Esophagus muscularis mucosa (tissue), 4 donors: ENCODE measurements around the gene SYNDIG1L. TPM values are rescaled to one million over a fixed set of nuclear protein-coding genes. Genes with fewer than 3 reads are reported as not detected.

Experiments used
- DNase-seq: peaks from one replicate; pipeline ENCODE4 v3.0.0-alpha.2; 2017; ENCODE audit errors: extremely low spot score
- H3K27ac ChIP-seq, 4 donors: fragments of 200-600 bp; sonication (generic); replicated peaks in 1 of 4; 1 replicate in 3 of 4; 2 replicates in 1 of 4; pipeline ENCODE4 v1.5.1; 2016 to 2019; ENCODE audit warnings: mild to moderate bottlenecking in 1 of 4
- H3K27me3 ChIP-seq, 4 donors: fragments of 200-600 bp; sonication (generic); one replicate each; pipeline versions ENCODE4 v1.5.1 to v1.6.0; 2016 to 2019
- H3K36me3 ChIP-seq, 4 donors: fragments of 200-600 bp; sonication (generic); one replicate each; pipeline ENCODE4 v1.5.1; 2016 to 2019
- H3K4me1 ChIP-seq, 4 donors: fragments of 200-600 bp; sonication (generic); one replicate each; pipeline ENCODE4 v1.5.1; 2016 to 2019
- H3K4me3 ChIP-seq, 4 donors: fragments of 200-600 bp; sonication (generic); 1 replicate in 2 of 4; 2 replicates in 2 of 4; pipeline ENCODE4 v1.5.1; 2016 to 2019; ENCODE audit warnings: mild to moderate bottlenecking in 4 of 4, moderate library complexity in 1 of 4
- H3K9me3 ChIP-seq, 4 donors: fragments of 200-600 bp; sonication (generic); 1 replicate in 3 of 4; 2 replicates in 1 of 4; pipeline ENCODE4 v1.5.1; 2016 to 2019
- EP300 ChIP-seq: sonication (generic); formaldehyde crosslinking; IDR thresholded peaks from one replicate; pipeline ENCODE4 v1.6.1; 2017; ENCODE audit warnings: antibody characterized with exemption
- POLR2A ChIP-seq: fragments of 450-650 bp; IDR thresholded peaks from one replicate; pipeline ENCODE4 v1.6.1; 2017; ENCODE audit warnings: antibody characterized with exemption, moderate library complexity, mild to moderate bottlenecking, low read depth
- POLR2AphosphoS5 ChIP-seq, 2 donors: sonication (generic); formaldehyde crosslinking; IDR thresholded peaks; one replicate each; pipeline ENCODE4 v1.6.1; 2017; ENCODE audit warnings: antibody characterized with exemption in 2 of 2
- WGBS: methylation state at CpG from one replicate; pipeline ENCODE4 v1.1.5; 2018; 5-methylcytosine and 5-hydroxymethylcytosine counted together
- intact Hi-C: fragments of 100-400 bp; cut with DNase I; formaldehyde crosslinking; loops from one replicate; pipeline ENCODE4 v1.15.1; 2023
- total RNA-seq, 4 donors: library from RNA; depleted of rRNA; stranded (reverse); fragments of >200 nt; gene quantifications; one replicate each; pipeline versions ENCODE4 v1.1.0 to v1.2.1, GENCODE V29; 2016
- TF ChIP-seq, protein P1 (sequence below), 3 experiments: fragments of 200-600 bp in 2 of 3; fragments of 450-650 bp in 1 of 3; sonication (generic) in 2 of 3; IDR thresholded peaks; one replicate each; pipeline ENCODE4 v1.5.1; 2017 to 2019; ENCODE audit warnings: antibody characterized with exemption in 3 of 3, mild to moderate bottlenecking in 2 of 3, moderate library complexity in 1 of 3

The SYNDIG1L gene
- total RNA-seq, 4 donors from 2014 or later: 0.29 to 0.65 (median 0.33) TPM; not detected in 1

DNA sequence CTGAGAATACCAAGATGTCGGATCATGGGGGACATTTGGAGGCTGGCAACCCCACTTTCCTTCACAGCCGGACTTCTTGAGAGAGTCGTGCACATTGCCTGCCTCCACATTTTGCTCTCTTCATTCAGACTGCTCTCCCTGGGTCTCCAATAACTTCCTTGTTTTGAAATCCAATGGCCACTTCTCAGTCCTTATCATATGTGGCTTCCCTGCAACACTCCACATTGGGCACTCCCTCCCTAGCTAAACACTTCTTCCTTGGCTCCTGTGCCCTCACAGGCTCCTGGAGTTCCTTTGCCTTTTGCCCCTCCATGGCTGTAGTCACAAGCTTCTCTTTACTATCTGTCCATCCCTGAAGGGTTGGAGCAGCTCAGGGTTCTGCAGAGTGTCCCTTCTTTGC lies 37.0 kb upstream of the SYNDIG1L start:
- Histone ChIP-seq H3K4me3 (no peak overlapping the region), H3K36me3 (no peaks in the 10 kb centered on the region), H3K27me3 (no peaks in the 10 kb centered on the region), H3K4me1 (peaks cover 0 to 8% (median 3%) of the 10 kb centered on the region in 4 donors), H3K9me3 (no peaks in the 10 kb centered on the region), H3K27ac (no peak overlapping the region)
- no peak for DNase-seq
- 96% methylated on average over 3 of the region's 3 CpGs for WGBS
- intact Hi-C loops: no loop called here
- TF ChIP-seq POLR2AphosphoS5 (IDR thresholded peaks at IDR 0.05) (no peak), POLR2A (no peak), EP300 (no peak)
- TF ChIP-seq, protein P1, sequence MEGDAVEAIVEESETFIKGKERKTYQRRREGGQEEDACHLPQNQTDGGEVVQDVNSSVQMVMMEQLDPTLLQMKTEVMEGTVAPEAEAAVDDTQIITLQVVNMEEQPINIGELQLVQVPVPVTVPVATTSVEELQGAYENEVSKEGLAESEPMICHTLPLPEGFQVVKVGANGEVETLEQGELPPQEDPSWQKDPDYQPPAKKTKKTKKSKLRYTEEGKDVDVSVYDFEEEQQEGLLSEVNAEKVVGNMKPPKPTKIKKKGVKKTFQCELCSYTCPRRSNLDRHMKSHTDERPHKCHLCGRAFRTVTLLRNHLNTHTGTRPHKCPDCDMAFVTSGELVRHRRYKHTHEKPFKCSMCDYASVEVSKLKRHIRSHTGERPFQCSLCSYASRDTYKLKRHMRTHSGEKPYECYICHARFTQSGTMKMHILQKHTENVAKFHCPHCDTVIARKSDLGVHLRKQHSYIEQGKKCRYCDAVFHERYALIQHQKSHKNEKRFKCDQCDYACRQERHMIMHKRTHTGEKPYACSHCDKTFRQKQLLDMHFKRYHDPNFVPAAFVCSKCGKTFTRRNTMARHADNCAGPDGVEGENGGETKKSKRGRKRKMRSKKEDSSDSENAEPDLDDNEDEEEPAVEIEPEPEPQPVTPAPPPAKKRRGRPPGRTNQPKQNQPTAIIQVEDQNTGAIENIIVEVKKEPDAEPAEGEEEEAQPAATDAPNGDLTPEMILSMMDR (IDR thresholded peaks at IDR 0.05): no peak

DNA sequence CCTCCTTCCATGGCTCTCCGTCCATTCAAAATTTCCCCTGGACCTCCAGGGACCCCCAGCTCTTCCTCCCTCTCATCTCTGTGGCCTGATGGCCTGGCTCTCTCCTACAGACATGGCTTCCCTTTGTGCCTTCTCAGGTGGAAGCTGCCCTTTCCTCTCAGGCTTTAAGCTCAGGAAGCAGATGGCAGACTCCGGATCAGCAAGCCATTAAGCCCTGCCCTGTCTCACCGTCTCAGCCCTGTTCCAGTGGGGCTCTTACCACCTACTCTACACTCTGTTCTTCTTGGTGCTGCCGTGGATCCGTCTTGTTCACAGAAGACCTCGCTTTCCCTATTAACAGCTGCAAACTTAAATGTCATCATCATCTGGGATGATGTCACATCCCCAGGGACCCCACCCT lies 34.0 kb upstream of the SYNDIG1L start:
- Histone ChIP-seq H3K36me3 (no peaks in the 10 kb centered on the region), H3K27me3 (no peaks in the 10 kb centered on the region), H3K4me3 (no peak overlapping the region), H3K27ac (no peak overlapping the region), H3K9me3 (no peaks in the 10 kb centered on the region), H3K4me1 (peaks cover 0 to 8% (median 3%) of the 10 kb centered on the region in 4 donors)
- TF ChIP-seq POLR2AphosphoS5 (IDR thresholded peaks at IDR 0.05) (no peak), EP300 (no peak), POLR2A (no peak)
- TF ChIP-seq, protein P1 (IDR thresholded peaks at IDR 0.05): no peak
- WGBS: 75% methylated on average over 6 of the region's 6 CpGs
- DNase-seq: no peak
- intact Hi-C loops: no loop called here

DNA sequence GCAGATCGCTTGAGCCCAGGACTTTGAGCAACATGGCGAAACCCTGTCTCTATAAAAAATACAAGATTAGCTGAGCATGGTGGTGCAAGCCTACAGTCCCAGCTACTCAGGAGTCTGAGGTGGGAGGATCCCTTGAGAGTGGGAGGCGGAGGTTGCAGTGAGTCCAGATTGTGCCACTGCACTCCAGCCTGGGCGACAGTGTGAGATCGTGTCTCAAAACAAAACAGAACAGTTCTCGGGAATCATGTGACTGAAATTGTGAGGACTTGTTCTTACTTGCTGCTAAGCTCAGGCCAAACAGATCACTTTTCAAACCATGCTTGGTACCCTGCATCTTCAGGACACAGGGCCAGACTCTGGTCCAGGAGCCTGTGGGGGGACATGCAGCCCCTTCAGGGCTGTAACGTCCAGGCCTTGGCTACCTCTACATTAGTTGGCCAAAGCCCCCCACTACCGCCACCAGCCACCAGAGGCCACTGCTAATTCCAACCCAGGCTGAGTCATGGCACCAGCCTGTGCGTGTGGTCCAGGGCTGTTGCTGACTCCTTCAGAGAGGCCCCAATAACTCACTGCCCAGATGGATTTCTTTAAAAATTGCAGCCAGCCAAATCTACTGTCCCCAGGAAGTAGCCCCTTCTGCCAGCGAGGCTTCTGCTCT lies 33.4 kb upstream of the SYNDIG1L start:
- TF ChIP-seq, protein P1 (IDR thresholded peaks at IDR 0.05): peak; percentile 11 to 45 (median 20)
- TF ChIP-seq POLR2A: no peak
- no peak for TF ChIP-seq POLR2AphosphoS5 (IDR thresholded peaks at IDR 0.05)
- TF ChIP-seq EP300: no peak
- 78% methylated on average over 8 of the region's 10 CpGs for WGBS
- Histone ChIP-seq H3K9me3 (no peaks in the 10 kb centered on the region), H3K36me3 (no peaks in the 10 kb centered on the region), H3K4me3 (no peak overlapping the region), H3K27me3 (no peaks in the 10 kb centered on the region), H3K27ac (no peak overlapping the region), H3K4me1 (peaks cover 0 to 8% (median 3%) of the 10 kb centered on the region in 4 donors)
- DNase-seq: no peak
- intact Hi-C loops: no loop called here

DNA sequence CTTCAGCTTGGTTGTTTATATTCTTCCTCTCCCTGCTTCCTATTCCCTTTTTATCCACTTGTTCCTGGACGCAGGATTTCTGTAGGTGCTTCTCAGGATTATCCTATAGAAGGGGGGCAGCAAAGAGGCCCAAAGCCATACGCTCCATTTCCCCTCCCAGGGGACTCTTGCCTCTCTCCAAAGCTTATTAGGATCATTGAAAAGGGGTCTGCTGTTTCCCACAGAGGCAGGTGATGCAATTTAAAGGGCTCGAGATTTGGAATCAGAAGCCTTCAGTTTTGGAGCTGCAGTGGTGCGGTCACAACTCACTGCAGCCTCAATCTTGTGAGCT lies 31.5 kb upstream of the SYNDIG1L start:
- H3K4me3 ChIP-seq: no peak overlapping the region
- intact Hi-C loops: no loop called here
- peaks cover 0 to 8% (median 3%) of the 10 kb centered on the region in 4 donors for H3K4me1 ChIP-seq
- TF ChIP-seq POLR2A (no peak), EP300 (no peak), POLR2AphosphoS5 (IDR thresholded peaks at IDR 0.05) (no peak)
- TF ChIP-seq, protein P1 (IDR thresholded peaks at IDR 0.05): no peak
- H3K9me3 ChIP-seq: no peaks in the 10 kb centered on the region
- 76% methylated on average over 4 of the region's 4 CpGs for WGBS
- no peak for DNase-seq
- H3K36me3 ChIP-seq: no peaks in the 10 kb centered on the region
- no peaks in the 10 kb centered on the region for H3K27me3 ChIP-seq
- H3K27ac ChIP-seq: no peak overlapping the region
